Inferior parietal cortex (tissue), 1 donor: ENCODE measurements around the gene DPP8.
A peak's percentile ranks its signal among the peaks of the same experiment; 100 is the strongest.
"Not testable (repeated sequence)": the region's sequence is repeated elsewhere in the genome, so short reads cannot be mapped to it uniquely, and the experiment has no call there.

Experiments
- DNase-seq: peaks from one replicate; pipeline ENCODE4 v3.0.0-alpha.2; 2016; ENCODE audit errors: extremely low spot score

DPP8 gene

GRCh38 chr15:65516997-65517865 lies at the start of gene DPP8:
Gene DPP8 (minus strand): TSS chr15:65517689. CDS start chr15:65512553, 5,136 bp downstream.
- DNase-seq = peak; percentile 94

GRCh38 chr15:65561934-65562333 lies 44.4 kb upstream of the DPP8 start:
- no peak for DNase-seq

GRCh38 chr15:65559941-65560340 lies 42.5 kb upstream of the DPP8 start:
- no peak for DNase-seq

GRCh38 chr15:65558997-65559760 lies 41.7 kb upstream of the DPP8 start:
- DNase-seq = no peak

GRCh38 chr15:65558336-65558735 lies 40.8 kb upstream of the DPP8 start:
- no peak for DNase-seq

- no peak for DNase-seq
Measured at GRCh38 chr15:65556622-65557021, 39.1 kb upstream of the DPP8 start.

- no peak for DNase-seq
Measured at GRCh38 chr15:65553691-65554090, 36.2 kb upstream of the DPP8 start.

- not testable (repeated sequence) for DNase-seq
Measured at GRCh38 chr15:65552851-65553250, 35.4 kb upstream of the DPP8 start.

GRCh38 chr15:65551183-65551582 lies 33.7 kb upstream of the DPP8 start:
- no peak for DNase-seq

GRCh38 chr15:65550681-65551098 lies 33.2 kb upstream of the DPP8 start:
- DNase-seq = no peak

GRCh38 chr15:65549288-65549687 lies 31.8 kb upstream of the DPP8 start:
- not testable (repeated sequence) for DNase-seq

- DNase-seq = no peak
Measured at GRCh38 chr15:65547841-65548240, 30.4 kb upstream of the DPP8 start.

- no peak for DNase-seq
Measured at GRCh38 chr15:65541231-65541820, 23.8 kb upstream of the DPP8 start.

GRCh38 chr15:65540314-65540713 lies 22.8 kb upstream of the DPP8 start:
- no peak for DNase-seq

- DNase-seq = no peak
Measured at GRCh38 chr15:65535192-65535591, 17.7 kb upstream of the DPP8 start.

GRCh38 chr15:65533057-65533756 lies 15.7 kb upstream of the DPP8 start:
- no peak for DNase-seq

- DNase-seq = no peak
Measured at GRCh38 chr15:65532738-65533051, 15.2 kb upstream of the DPP8 start.

- peak; percentile 79 for DNase-seq
Measured at GRCh38 chr15:65530318-65531111, 13.0 kb upstream of the DPP8 start, which contains the start of gene HACD3. Gene HACD3 (plus strand): TSS chr15:65530463. CDS start chr15:65530632, 169 bp downstream.

- DNase-seq = no peak
Measured at GRCh38 chr15:65529762-65530317, 12.4 kb upstream of the DPP8 start.

- no peak for DNase-seq
Measured at GRCh38 chr15:65528461-65529060, 11.1 kb upstream of the DPP8 start.
